Right cardiac atrium (tissue), 5 donors: ENCODE data around the gene PRH2. TPM values are rescaled to one million over a fixed set of nuclear protein-coding genes. Genes with fewer than 3 reads are reported as not detected.

ENCODE experiments used
- ATAC-seq, 2 donors: fragments of 200-7000 bp; cut with Tn5 transposase; one replicate each; pipeline versions ENCODE4 v1.8.0 to v1.9.1; 2020; ENCODE audit warnings: moderate library complexity in 2 of 2, mild to moderate bottlenecking in 1 of 2
- DNase-seq, 3 donors: peaks; one replicate each; pipeline ENCODE4 v3.0.0-alpha.2; 2020
- H3K27ac ChIP-seq: one replicate; pipeline ENCODE4 v1.5.1; 2013; ENCODE audit warnings: mild to moderate bottlenecking, low read length, control low read depth, moderate library complexity
- H3K27me3 ChIP-seq: one replicate; pipeline ENCODE4 v1.6.1; 2013; ENCODE audit not compliant: control insufficient read depth, insufficient read depth
- H3K4me1 ChIP-seq: one replicate; pipeline ENCODE4 v1.6.1; 2013; ENCODE audit warnings: low read length; ENCODE audit not compliant: control insufficient read depth, insufficient read depth
- H3K4me3 ChIP-seq: one replicate; pipeline ENCODE4 v1.5.1; 2013; ENCODE audit warnings: low read length, control low read depth
- H3K9me3 ChIP-seq: one replicate; pipeline ENCODE4 v1.6.1; 2013; ENCODE audit warnings: low read length; ENCODE audit not compliant: control insufficient read depth
- WGBS: extraction: QIAGEN DNeasy Blood & Tissue Kit; methylation state at CpG from one replicate; pipeline ENCODE4 v1.1.7; 2013; 5-methylcytosine and 5-hydroxymethylcytosine counted together
- intact Hi-C, 4 donors: fragments of 100-400 bp; cut with DNase I; formaldehyde crosslinking; loops; one replicate each; pipeline versions ENCODE4 v1.11.0 to v1.14.0; 2022 to 2023
- polyA plus RNA-seq: library from polyadenylated mRNA; stranded (reverse); fragments of 200-250 nt; gene quantifications from one replicate; pipeline ENCODE4 v1.2.3, GENCODE V29; 2013
- total RNA-seq, 4 donors: library from RNA; stranded (reverse); fragmentation: NEBNext Ultra II Directional; extraction: Animal tissue kit (Norgen Biotek cat#: 25700); gene quantifications; one replicate each; pipeline ENCODE4 v1.2.1, GENCODE V29; 2021
- donor health status: healthy with polysubstance abuse.
- donor health status: DM: no; HTN: yes; CAD: no.
- donor health status: DM: no; HTN: no; CAD: no.
- donor health status: DM: no; HTN: yes; CAD: no; lungs with severe emphysema.
- donor health status: DM: yes; HTN: yes; CAD: no.

Gene PRH2
- total and polyA plus RNA-seq, 5 donors, result 0.53 TPM; not detected in 4

GRCh38 chr12:10960211-10960610, 31.2 kb downstream of the PRH2 start:
- no peak overlapping the region for H3K4me3 ChIP-seq
- no peak for DNase-seq
- intact Hi-C loops, result no loop called here
- H3K4me1 ChIP-seq, result peaks cover 2% of the 10 kb centered on the region
- no peak overlapping the region for H3K27ac ChIP-seq
- no peaks in the 10 kb centered on the region for H3K27me3 ChIP-seq
- ATAC-seq, result no peak
- no peaks in the 10 kb centered on the region for H3K9me3 ChIP-seq
- WGBS, result 66% methylated on average over 4 of the region's 4 CpGs

DNA sequence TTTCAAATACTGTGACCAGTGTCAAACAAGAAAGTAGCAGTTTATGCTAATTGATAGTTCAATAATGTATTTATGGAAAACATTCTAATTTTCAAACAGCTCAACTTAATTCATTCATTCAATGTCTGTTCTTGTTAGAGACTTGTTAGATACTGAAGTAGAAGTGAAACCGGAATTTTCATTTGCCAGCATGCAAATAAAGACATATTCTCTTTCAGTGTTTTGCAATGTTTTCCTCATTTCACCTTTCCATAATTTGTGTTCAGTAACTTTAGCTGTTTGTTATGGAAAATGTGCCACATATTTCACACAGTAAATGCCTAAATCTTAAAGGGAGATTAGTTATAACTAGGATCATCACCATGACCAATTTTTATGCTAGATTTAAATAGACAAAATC, 36.4 kb downstream of the PRH2 start:
- no peaks in the 10 kb centered on the region for H3K9me3 ChIP-seq
- intact Hi-C loops, result no loop called here
- ATAC-seq (no peak), DNase-seq (no peak)
- H3K4me3 ChIP-seq, result no peak overlapping the region
- WGBS, result 98% methylated on average over 1 of the region's 1 CpG
- H3K27me3 ChIP-seq, result no peaks in the 10 kb centered on the region
- no peak overlapping the region for H3K27ac ChIP-seq
- peaks cover 5% of the 10 kb centered on the region for H3K4me1 ChIP-seq

DNA sequence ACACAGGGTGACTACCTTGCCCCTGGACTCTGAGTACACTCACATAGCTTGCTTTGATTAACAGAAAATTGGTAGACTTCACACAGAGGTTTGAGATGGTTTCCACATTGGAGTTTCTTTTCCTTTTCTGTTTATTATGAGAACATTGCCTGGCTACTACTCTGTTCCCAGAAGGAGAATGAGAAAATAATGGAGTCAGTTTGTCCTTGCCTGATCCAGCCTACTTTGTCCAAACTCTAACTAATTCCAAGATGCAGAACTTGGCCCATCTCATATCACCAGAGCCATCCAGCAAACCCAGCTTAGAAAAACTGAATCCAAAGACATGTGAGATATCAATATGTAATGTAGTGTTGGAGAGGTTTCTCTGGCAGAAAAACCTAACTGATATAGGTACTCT, 37.3 kb downstream of the PRH2 start:
- Histone ChIP-seq H3K4me3 (no peak overlapping the region), H3K4me1 (peaks cover 5% of the 10 kb centered on the region), H3K9me3 (no peaks in the 10 kb centered on the region), H3K27ac (no peak overlapping the region), H3K27me3 (no peaks in the 10 kb centered on the region)
- DNase-seq (no peak), ATAC-seq (peak in 1 of 2 donors; percentile 54)
- intact Hi-C loops, result no loop called here

- Histone ChIP-seq H3K27me3 (no peaks in the 10 kb centered on the region), H3K27ac (no peak overlapping the region), H3K4me3 (no peak overlapping the region), H3K4me1 (peaks cover 5% of the 10 kb centered on the region), H3K9me3 (no peaks in the 10 kb centered on the region)
- intact Hi-C loops, result no loop called here
- ATAC-seq (no peak), DNase-seq (no peak)
- 56% methylated on average over 2 of the region's 2 CpGs for WGBS
These were observed 38.4 kb downstream of the PRH2 start for GRCh38 chr12:10967409-10967808.

GRCh38 chr12:10968765-10969456, 39.9 kb downstream of the PRH2 start:
- Histone ChIP-seq H3K9me3 (no peaks in the 10 kb centered on the region), H3K27ac (no peak overlapping the region), H3K27me3 (no peaks in the 10 kb centered on the region), H3K4me1 (peaks cover 5% of the 10 kb centered on the region), H3K4me3 (no peak overlapping the region)
- intact Hi-C loops, result no loop called here
- WGBS, result 44% methylated on average over 15 of the region's 15 CpGs
- DNase-seq (peak; percentile 58 to 84 (median 75)), ATAC-seq (peak; percentile 95 to 96)

DNA sequence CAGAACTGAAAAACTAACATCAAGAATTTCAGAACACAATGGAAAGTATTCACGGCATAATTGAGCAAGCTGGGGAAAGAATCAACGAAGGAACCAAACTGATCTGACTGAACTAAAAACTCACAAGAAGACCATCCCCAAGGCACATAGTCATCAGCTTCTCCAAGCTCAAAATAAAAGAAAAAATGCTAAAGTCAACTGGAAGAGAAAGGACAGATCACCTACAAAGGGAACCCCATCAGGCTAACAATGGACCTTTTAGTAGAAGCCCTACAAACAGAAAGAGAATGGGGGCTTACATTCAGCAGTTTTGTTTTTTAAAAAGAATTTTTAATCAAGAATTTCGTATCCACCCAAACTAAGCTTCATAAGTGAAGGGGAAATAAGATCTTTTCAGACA, 45.9 kb downstream of the PRH2 start:
- Histone ChIP-seq H3K4me1 (no peaks in the 10 kb centered on the region), H3K9me3 (no peaks in the 10 kb centered on the region), H3K4me3 (no peak overlapping the region), H3K27ac (no peak overlapping the region), H3K27me3 (no peaks in the 10 kb centered on the region)
- intact Hi-C loops, result no loop called here
- no peak for DNase-seq
- WGBS, result 90% methylated on average over 3 of the region's 3 CpGs
- no peak for ATAC-seq

- no peak overlapping the region for H3K27ac ChIP-seq
- intact Hi-C loops, result no loop called here
- ATAC-seq, result no peak
- H3K9me3 ChIP-seq, result no peaks in the 10 kb centered on the region
- no peaks in the 10 kb centered on the region for H3K27me3 ChIP-seq
- H3K4me3 ChIP-seq, result no peak overlapping the region
- DNase-seq, result no peak
- WGBS, result 89% methylated on average over 5 of the region's 5 CpGs
- no peaks in the 10 kb centered on the region for H3K4me1 ChIP-seq
These were observed 53.2 kb downstream of the PRH2 start for GRCh38 chr12:10982244-10982643.

Other genes with a start within 250 kb of the PRH2 start
- gene YBX3, start 205.9 kb upstream of the PRH2 start, total RNA-seq, result 100 to 1,000 TPM; 585 to 928 (median 744) TPM
- gene YBX3, start 205.9 kb upstream of the PRH2 start, polyA plus RNA-seq, result 490 TPM
- gene TAS2R7, start 126.6 kb upstream of the PRH2 start, total RNA-seq, result not detected
- 0.07 TPM for gene TAS2R7, start 126.6 kb upstream of the PRH2 start, polyA plus RNA-seq
- not detected for gene TAS2R8, start 122.0 kb upstream of the PRH2 start, total RNA-seq
- gene TAS2R8, start 122.0 kb upstream of the PRH2 start, polyA plus RNA-seq, result not detected
- gene TAS2R9, start 119.1 kb upstream of the PRH2 start, total RNA-seq, result not detected
- not detected for gene TAS2R9, start 119.1 kb upstream of the PRH2 start, polyA plus RNA-seq
- gene TAS2R10, start 102.9 kb upstream of the PRH2 start, total RNA-seq, result under 1 TPM in 3 of 4 donors, not detected in 1; 0.23 to 0.56 (median 0.31) TPM
- not detected for gene TAS2R10, start 102.9 kb upstream of the PRH2 start, polyA plus RNA-seq
- gene PRR4, start 79.8 kb upstream of the PRH2 start, total RNA-seq, result 1 to 10 TPM in 2 of 4 donors, under 1 TPM in 2; 0.50 to 2.1 (median 1.0) TPM
- 2.4 TPM for gene PRR4, start 79.8 kb upstream of the PRH2 start, polyA plus RNA-seq
- gene PRH1, start 45.0 kb upstream of the PRH2 start, total RNA-seq, result 10 to 100 TPM in 2 of 4 donors, 1 to 10 TPM in 2; 4.6 to 14.5 (median 8.9) TPM
- gene PRH1, start 45.0 kb upstream of the PRH2 start, polyA plus RNA-seq, result 1.8 TPM
- gene TAS2R13, start 19.7 kb upstream of the PRH2 start, total RNA-seq, result 1 to 10 TPM in 1 of 4 donors, under 1 TPM in 3; 0.23 to 1.8 (median 0.42) TPM
- gene TAS2R13, start 19.7 kb upstream of the PRH2 start, polyA plus RNA-seq, result 0.25 TPM
- 1 to 10 TPM in 2 of 4 donors, under 1 TPM in 2; 0.60 to 1.5 (median 1.1) TPM for gene TAS2R14, start 10.0 kb downstream of the PRH2 start, total RNA-seq
- 1.1 TPM for gene TAS2R14, start 10.0 kb downstream of the PRH2 start, polyA plus RNA-seq
- gene TAS2R50, start 57.7 kb downstream of the PRH2 start, total RNA-seq, result 1 to 10 TPM in 1 of 4 donors, under 1 TPM in 3; 0.56 to 1.1 (median 0.74) TPM
- gene TAS2R50, start 57.7 kb downstream of the PRH2 start, polyA plus RNA-seq, result 0.09 TPM
- gene TAS2R20, start 69.1 kb downstream of the PRH2 start, total RNA-seq, result 1 to 10 TPM in 2 of 4 donors, under 1 TPM in 2; 0.54 to 1.4 (median 0.95) TPM
- 0.27 TPM for gene TAS2R20, start 69.1 kb downstream of the PRH2 start, polyA plus RNA-seq
- gene TAS2R19, start 93.4 kb downstream of the PRH2 start, total RNA-seq, result 1 to 10 TPM in 2 of 4 donors, under 1 TPM in 2; 0.77 to 2.9 (median 1.2) TPM
- gene TAS2R19, start 93.4 kb downstream of the PRH2 start, polyA plus RNA-seq, result 0.57 TPM
- gene TAS2R31, start 102.2 kb downstream of the PRH2 start, total RNA-seq, result 1 to 10 TPM; 1.0 to 2.0 (median 1.4) TPM
- gene TAS2R31, start 102.2 kb downstream of the PRH2 start, polyA plus RNA-seq, result 0.54 TPM
- under 1 TPM in 3 of 4 donors, not detected in 1; 0.26 to 0.71 (median 0.53) TPM for gene TAS2R46, start 133.1 kb downstream of the PRH2 start, total RNA-seq
- not detected for gene TAS2R46, start 133.1 kb downstream of the PRH2 start, polyA plus RNA-seq
- not detected for gene TAS2R43, start 163.1 kb downstream of the PRH2 start, total RNA-seq
- gene TAS2R43, start 163.1 kb downstream of the PRH2 start, polyA plus RNA-seq, result not detected
- gene TAS2R30, start 205.4 kb downstream of the PRH2 start, total RNA-seq, result 1 to 10 TPM in 2 of 4 donors, under 1 TPM in 2; 0.80 to 1.6 (median 1.0) TPM
- gene TAS2R30, start 205.4 kb downstream of the PRH2 start, polyA plus RNA-seq, result 0.25 TPM
- 10 to 100 TPM; 13.1 to 18.4 (median 16.3) TPM for gene SMIM10L1, start 242.0 kb downstream of the PRH2 start, total RNA-seq
- 16.2 TPM for gene SMIM10L1, start 242.0 kb downstream of the PRH2 start, polyA plus RNA-seq